ACHN (cell line): ENCODE data around the gene RPS23.

Experiments
- DNase-seq: peaks from one replicate; pipeline ENCODE4 v3.0.0-alpha.2; 2015
- in situ Hi-C: cut with HindIII; loops from 2 replicates; pipeline ENCODE4 v1.10.0; 2017; ENCODE audit warnings: low sequenced_read_pairs, low pct_ligation_motif_present, low pct_unique_long_range_greater_than_20kb

The RPS23 gene

DNA sequence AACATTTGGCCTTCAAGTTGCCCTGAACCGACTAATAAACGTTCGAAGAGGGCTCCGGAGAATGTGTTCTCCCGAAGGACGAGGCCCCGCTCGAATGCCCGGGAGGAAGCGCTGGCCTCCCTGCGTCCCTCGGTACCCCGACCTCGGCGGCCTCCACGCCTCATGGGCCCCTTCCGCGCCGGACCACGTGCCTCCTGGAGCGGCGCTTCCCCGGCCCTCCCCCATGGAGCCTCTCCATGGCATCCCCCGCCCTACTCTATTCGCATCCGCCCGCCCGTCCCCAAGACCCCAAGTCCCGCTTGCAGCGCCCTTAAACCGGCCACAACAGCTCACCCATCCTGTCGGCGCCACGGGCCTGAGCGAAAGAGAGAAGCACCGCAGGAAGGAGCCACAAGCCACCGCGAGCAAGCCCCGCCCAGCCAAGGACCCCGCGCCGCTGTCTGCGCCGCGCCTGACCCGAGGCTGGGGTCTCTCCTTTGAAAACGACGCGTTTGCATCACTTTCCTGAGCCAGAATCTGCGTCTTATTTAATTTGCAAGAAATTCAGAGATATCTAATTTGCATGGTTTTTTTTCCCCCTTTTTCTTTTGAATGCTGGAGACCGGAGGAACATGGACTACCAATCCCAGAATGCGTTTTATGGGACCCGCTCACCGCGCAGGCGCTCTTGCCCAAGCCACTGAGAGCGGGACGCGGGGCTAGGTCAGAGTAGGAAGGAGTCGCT lies at the start of gene RPS23:
Gene RPS23 (minus strand): TSS at position 368 of the 724 bp plus-strand sequence. CDS start 31 bp downstream, at position 337.
- peak; percentile 90 for DNase-seq

DNA sequence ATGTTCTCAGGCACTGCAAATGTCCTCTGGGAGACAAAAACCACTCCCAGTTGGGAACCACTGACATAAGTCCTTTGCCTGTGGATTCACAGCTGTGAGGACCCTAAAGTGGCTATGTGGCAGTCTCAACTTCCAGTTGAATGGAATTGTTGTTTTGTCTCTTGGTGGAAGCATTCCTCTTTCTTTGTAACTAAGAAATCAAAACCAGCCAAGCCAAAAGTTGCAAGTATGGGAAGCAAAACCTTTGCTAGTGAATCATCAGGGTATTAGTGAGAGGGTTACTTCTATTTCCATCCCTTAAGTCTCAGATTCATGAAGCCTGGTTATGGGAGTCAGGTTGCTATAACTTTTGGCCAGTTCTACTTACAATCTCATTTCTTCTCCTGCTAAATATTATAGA lies 49.8 kb upstream of the RPS23 start:
- DNase-seq, result no peak
- in situ Hi-C loops, result no loop called here

More for the DNA sequence above, at the start of gene RPS23:
- in situ Hi-C loops, result no loop called here

DNA sequence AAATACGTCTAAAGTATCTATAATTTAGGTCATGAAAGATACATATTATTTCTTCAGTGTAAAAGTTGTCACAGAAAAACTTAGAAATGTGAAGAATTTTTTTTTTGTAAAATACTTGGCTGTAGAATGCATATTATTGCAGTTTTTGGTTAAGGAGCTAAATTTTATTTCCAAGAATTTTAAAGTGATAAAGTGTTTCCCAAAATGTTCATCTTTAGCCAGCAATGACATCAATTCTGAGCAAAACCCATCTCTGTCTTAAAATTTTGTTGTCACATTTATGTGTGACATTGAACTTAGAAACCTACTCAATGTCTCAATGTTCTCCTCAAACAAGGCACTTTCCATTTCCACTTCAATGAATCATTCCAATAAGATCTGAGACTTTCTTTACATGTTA lies 47.8 kb upstream of the RPS23 start:
- no peak for DNase-seq
- in situ Hi-C loops, result no loop called here

DNA sequence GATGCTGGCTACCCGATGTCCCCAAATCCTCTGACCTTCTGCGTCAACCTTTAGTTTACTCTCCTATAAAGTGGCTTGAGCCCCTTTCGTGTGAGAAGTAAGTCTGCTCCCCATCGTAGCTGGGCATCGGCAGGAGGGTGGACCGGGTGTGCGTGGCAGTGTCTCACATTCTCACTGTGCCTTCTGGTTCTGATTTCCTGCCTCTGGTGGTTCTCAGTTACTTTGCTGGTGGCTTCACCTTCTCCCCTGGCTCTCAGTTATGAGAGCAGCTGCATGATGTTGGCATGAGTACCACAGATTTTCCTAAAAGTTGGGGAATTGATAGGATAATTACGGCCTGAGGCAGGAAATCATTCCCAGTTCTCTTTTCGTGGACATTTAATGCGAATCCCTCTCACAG lies 47.0 kb upstream of the RPS23 start:
- DNase-seq, result no peak
- in situ Hi-C loops, result no loop called here

DNA sequence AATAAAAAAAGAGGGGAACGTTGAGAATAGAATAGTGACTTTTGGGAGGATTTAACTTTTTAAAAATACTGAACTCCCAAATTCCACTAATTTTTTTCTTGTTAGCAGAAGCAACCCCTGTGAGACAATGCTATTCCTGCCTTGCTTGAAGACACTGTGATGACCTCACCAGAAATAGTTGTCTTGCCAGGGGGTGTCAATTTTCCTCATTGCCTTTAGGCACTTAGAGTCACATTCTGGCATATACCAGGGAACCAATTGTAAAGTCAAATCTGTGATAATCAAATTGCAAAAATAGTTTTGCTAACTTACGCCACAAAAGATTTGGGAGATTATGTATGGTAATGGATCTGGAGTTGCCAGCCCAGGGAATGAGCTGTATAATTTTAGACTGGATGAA lies 42.8 kb upstream of the RPS23 start:
- DNase-seq, result no peak
- in situ Hi-C loops, result no loop called here

DNA sequence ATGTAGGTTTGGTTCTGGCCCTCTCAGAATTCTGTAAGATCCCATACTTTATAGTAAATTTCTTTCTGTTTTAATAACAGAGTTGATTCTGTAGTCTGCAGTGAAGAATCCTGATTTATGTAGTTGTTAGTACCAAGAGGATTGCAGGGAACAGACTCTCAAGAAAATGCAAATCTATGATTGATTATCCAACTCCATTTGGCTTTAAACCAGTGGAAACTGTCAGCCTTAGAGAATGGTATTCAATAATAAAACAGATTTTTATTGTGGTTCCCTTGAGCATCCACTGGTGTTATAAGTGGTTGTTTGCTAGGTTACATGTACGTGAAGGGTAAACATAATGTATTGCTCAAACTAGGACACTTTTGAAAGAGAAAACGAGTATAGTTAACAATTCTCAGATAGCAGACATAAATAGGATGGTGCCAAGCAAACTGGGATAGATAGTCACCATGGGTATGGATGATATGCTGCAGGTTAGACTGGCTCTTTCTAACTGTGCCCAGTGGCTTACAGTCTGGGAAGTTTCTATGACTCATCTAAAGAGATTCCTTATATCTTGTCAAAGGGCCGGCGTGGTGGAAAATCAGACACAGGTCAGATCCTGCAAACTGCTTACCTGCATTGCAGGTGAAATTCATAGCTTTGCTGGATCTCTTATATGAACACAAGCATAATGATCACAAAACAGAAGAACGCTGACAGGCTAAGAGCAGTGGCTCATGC lies 41.7 kb upstream of the RPS23 start:
- in situ Hi-C loops, result no loop called here
- no peak for DNase-seq

DNA sequence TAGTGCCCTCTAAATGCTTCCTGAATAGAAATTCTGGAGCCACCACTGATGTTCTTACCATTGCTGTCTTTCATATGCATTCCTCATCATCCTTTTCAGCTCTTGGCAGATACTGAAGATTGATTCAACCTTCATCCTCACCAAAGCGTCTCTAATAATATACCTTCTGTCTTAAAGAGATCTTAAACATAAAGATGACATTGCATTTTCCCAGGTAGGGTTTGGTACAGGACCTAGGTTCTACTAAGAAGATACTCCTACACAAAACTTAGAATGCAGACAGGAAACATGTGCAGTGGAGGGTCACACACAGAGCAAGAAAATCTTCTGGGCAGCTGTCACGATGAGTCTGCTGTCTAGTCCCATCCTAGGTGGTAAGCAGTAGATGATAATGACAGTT lies 41.0 kb upstream of the RPS23 start:
- in situ Hi-C loops, result no loop called here
- DNase-seq, result no peak

DNA sequence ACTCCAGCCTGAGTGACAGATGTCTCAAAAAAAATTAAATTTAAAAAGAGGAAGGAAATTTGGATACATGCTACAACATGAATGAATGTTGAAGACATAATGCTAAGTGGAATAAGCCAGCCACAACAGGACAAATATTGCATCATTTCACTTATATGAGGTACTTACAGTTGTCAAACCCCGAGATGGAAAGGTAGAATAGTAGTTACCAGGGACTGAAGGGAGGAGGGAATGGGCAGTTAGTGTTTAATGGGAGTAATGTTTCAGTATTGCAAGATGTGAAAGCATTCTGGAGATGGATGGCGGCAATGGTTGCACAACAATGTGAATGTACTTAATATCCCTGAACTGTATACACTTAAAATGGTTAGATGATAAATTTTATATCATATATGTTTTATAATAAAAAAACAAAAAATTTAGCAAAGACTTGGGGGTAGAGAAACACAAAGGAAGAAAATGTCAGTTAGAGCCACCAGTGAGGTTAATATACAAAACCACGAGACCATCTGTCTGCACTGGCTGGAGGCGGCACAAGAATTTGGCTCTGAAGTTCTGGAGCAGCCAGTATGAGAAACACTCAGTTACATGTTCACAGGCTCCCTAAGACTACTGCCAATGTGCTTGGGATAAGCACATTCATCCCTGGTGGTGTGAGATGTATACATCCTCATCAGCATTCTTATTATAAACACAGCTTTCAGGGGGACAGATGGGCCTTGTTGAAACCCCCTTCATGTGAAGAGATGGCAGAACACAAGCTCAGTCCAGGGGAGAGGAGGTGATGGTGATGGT lies 37.0 kb upstream of the RPS23 start:
- DNase-seq, result no peak
- in situ Hi-C loops, result no loop called here

DNA sequence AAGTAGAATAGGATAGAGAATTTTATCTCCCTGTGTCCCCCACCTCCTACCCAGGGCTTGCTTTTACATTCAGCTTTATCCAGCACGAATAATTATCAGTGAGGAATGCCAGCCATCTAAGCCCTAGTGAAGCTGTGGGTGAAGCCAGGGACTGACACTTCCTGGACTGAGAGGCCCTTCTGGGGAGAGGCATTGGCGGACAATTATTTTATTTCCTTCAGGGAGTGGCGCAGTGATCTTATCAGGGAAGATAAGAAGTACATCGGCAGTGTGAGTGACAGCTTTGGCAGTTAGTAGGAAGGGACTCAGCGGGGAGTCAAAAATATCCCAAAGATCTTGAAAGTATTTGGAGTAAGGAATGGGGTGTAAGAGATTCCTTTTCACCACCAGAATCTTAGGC lies 34.9 kb upstream of the RPS23 start:
- no peak for DNase-seq
- in situ Hi-C loops, result no loop called here

DNA sequence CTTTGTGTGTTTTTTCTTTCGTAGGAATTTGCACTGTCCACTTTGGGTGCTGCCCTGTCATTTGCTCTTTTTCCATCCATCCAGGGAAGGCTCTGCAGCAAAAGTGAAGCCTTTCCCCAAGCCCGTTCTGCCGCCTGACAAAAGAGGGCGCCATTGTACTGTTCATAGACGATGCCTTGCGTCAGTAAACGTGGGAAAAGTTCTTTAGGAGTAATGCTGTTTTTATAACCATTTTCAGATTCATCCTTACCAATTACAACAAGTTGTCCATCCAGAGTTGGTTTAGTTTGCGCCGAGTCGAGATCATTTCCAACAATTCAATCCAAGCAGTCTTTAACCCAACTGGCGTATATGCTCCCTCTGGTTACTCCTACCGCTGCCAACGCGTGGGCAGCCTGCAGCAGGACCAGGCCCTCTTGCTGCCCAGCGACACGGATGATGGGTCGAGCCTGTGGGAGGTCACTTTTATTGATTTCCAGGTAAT lies 34.3 kb upstream of the RPS23 start:
- peak; percentile 61 for DNase-seq
- in situ Hi-C loops, result no loop called here

DNA sequence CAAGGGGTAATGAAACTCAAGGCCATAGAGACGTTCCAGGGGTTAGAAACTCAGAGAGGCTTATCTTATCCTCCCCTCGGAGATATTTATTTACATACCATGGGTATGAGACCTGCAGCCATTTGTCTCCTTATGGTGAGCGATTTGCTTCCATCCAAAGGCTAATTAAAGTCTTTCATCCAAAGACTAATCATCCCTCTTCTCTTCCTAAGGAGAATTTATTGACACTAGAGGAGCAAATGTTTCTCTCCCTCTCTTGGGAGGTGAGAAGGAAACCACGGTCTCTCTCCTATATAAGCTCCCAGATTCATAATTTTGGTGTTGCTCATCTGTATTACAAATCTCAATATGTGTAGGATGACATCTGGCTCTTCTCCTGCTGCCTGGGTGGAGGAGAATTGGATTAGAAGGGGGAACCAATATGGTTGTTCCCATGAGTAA lies 31.0 kb upstream of the RPS23 start:
- DNase-seq, result no peak
- in situ Hi-C loops, result no loop called here

DNA sequence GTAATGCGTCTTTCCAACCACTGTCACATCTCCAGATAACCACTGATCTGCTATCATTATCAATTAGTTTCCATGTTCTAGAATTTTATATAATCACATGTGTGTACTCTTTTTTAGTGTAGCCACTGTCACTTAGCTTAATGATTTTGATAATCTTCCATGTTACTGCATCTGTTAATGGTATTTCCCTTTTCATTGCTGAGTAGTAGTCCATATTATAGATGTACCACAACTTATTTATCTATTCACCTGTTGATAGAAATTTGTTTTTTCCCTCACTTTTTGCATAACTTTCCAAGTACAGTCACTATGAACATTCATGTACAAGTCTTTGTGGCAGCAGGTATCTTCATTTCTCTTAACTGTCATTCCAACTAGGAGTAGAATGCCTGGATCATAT lies 30.3 kb upstream of the RPS23 start:
- in situ Hi-C loops, result no loop called here
- DNase-seq, result no peak

DNA sequence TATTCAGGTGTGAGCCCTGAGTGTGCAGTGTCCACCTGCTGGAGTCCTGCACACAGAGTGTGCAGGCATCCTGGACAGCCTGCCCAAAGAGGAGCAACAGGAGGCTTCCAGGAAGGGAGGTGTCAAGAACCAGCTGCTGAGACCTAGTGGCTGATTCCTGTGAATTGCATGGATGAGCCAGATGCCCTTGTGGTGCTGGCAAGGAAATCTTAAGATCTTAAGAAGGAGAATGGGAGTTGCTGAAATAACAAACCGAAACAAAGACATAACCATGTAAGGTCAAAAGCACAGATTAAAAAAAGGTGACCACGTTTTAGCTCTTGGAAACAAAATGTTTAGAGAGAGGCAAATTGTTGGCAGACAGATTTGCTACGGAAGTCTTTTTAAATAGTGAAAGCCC lies 29.3 kb upstream of the RPS23 start:
- in situ Hi-C loops, result no loop called here
- no peak for DNase-seq

DNA sequence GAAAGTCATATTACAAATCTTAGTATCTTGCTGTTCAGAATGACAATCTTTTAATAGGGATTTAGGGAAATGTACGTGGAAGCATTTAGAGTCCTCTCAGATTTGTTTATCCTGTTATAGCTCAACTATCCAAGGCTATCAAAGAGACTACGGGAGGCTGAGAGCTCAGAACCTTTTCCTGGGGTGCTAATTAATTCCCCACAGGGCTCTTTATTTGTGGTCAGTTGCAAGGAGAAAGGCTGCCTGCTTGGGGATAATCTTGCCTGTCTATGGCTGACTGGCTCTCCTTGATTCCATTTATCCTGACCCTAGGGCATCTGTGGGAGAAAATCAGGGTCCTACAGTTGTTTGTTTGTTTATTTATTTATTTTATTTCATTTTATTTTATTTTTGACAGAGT lies 28.0 kb upstream of the RPS23 start:
- in situ Hi-C loops, result no loop called here
- DNase-seq, result no peak

DNA sequence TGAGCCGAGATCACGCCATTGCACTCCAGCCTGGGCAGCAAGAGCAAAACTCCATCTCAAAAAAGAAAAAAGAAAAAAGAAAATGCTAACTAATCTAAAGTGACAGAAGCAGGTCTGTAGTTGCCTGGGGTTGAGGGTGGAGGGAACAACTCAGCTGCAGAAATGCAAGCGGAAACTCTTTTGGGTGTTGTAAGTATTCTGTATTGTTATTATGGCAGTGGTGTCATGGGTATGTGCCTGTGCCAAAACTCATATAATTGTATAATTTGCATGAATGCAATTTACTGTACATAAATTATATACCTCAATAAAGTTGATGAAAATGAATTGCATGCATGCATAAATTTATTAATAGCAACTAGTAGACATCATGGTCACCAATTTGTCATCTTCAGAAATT lies 23.0 kb upstream of the RPS23 start:
- DNase-seq, result no peak
- in situ Hi-C loops, result no loop called here

DNA sequence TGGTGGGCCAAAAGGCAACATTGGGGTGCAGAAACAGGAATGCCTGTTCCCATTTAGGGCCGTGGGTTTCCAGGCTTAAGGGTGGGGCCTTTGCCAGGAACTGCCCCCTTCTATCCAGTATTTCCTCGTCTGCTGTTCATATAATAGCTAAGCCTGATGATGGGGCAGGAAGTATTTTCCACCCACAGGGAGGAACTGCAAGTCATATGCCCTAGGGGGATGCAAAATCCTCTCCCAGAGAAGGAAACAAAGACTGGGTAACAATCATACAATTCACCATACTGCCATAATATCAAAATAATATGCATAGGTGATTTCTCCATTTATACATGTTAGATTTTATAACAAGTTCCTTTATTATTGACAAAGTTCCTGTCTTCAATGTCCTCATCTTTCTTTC lies 20.5 kb upstream of the RPS23 start:
- in situ Hi-C loops, result no loop called here
- no peak for DNase-seq

DNA sequence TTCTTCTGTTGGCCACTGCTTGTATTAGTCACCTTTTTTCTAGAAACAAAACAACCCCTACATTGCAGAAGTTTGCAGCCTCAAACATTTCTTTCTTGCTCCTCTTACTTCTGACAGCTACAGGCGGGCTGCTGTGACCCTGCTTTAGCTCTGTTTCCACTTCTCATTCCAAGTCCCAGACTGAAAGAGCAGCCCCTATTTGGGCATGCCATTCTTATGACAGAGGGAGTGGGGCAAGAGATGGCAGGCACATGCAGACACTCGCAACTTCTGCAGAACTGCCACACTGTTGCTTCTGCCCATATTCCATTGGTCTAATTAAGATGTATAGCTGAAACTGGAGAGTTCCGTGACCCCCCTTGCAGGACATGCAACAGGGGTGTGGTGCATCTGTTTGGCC lies 19.6 kb upstream of the RPS23 start:
- in situ Hi-C loops, result no loop called here
- DNase-seq, result no peak

DNA sequence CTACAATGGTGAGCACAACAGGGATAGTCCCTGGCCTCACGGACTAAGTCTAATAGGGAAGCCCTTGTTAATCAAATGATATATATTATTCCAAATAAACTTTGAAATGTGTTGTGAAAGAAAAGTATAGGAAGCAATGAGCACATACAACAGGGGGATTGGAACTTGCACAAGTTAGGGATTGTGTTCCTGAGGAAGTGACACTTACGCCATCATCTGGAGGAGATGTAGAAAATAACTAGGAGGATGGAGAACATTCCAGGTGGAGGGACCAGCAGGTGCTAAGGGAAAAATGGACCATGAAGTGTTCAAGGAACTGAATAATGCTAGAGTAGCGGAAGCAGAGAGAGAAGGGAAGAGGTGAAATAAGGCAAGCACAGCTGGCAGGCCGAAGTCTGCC lies 18.8 kb upstream of the RPS23 start:
- in situ Hi-C loops, result no loop called here
- DNase-seq, result no peak

DNA sequence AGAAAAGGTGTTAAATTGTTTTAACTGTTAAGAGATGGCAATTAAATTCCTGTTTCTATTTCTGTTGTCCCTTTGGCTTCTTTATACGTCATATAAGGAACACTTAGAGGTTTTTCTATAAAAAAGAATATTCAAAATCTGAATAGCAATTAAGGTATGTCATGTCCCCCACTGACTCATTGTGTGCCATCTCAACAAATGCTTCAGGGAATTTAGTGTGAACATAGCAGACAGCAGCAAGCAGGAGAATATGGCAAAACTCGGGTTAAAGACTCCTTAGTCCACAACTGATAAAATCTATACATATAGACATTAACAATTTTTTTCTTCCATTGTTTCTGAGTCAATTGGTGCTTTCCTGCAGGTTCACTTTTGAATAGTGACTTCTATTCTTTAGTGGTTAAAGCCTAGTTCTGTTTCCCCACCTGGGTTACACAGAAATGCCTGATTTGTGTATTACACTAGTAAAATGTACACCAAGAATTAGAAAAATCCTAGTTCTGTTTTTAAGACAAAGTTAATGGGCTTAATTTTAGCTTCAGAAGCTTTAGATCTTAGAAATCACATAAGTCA lies 17.9 kb upstream of the RPS23 start:
- in situ Hi-C loops, result no loop called here
- DNase-seq, result no peak
